ENCODE results near the gene NCR2. TPM values are rescaled to one million over a fixed set of nuclear protein-coding genes. Genes with fewer than 3 reads are reported as not detected.

Gene NCR2
- total and polyA plus RNA-seq, 9 donors = not detected

- 59 to 63% (median 60%) methylated on average over 3 of the region's 3 CpGs for WGBS, 3 donors
- H3K4me1 ChIP-seq (ENCODE audit: insufficient read depth) = no peaks in the 10 kb centered on the region
- no peaks in the 10 kb centered on the region for H3K36me3 ChIP-seq
- DNase-seq = no peak
- no peaks in the 10 kb centered on the region for H3K27me3 ChIP-seq
- intact Hi-C loops (cut with DNase I) = no loop called here
- TF ChIP-seq EP300 (IDR thresholded peaks at IDR 0.05) (no peak), POLR2A (IDR thresholded peaks at IDR 0.05) (no peak), CTCF (IDR thresholded peaks at IDR 0.05) (no peak)
- H3K4me3 ChIP-seq = no peak overlapping the region
- no peak overlapping the region for H3K27ac ChIP-seq
- no peaks in the 10 kb centered on the region for H3K9me3 ChIP-seq
These were observed 17.9 kb downstream of the NCR2 start for GRCh38 chr6:41353333-41353732.

DNA sequence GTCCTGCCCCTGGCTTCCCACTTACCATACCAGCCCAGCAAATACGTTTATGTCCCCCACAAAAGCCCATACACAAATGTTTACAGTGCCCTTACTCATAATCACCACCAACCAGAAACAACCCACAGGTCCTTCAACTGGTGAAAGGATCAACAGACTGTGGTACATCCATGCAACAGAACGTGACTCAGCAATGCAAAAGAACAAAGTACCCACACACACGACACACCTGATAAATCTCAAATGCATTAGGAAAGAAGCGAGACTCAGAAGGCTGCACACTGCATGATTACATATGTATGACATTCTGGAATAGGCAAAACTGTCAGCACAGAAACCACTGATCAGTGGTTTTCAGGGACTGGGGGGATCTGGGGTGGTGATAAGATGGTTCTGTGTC lies 20.5 kb downstream of the NCR2 start:
- intact Hi-C loops (cut with DNase I) = no loop called here
- Histone ChIP-seq H3K27me3 (no peaks in the 10 kb centered on the region), H3K4me3 (no peak overlapping the region), H3K4me1 (ENCODE audit: insufficient read depth) (no peaks in the 10 kb centered on the region), H3K36me3 (no peaks in the 10 kb centered on the region), H3K27ac (no peak overlapping the region), H3K9me3 (no peaks in the 10 kb centered on the region)
- TF ChIP-seq CTCF (IDR thresholded peaks at IDR 0.05) (no peak), POLR2A (IDR thresholded peaks at IDR 0.05) (no peak), EP300 (IDR thresholded peaks at IDR 0.05) (no peak)
- no peak for DNase-seq
- 61 to 81% (median 62%) methylated on average over 4 of the region's 4 CpGs for WGBS, 3 donors

GRCh38 chr6:41356825-41357224 lies 21.4 kb downstream of the NCR2 start:
- TF ChIP-seq POLR2A (IDR thresholded peaks at IDR 0.05) (no peak), EP300 (IDR thresholded peaks at IDR 0.05) (no peak), CTCF (IDR thresholded peaks at IDR 0.05) (no peak)
- Histone ChIP-seq H3K27me3 (no peaks in the 10 kb centered on the region), H3K36me3 (no peaks in the 10 kb centered on the region), H3K4me1 (ENCODE audit: insufficient read depth) (no peaks in the 10 kb centered on the region), H3K4me3 (no peak overlapping the region), H3K9me3 (no peaks in the 10 kb centered on the region), H3K27ac (no peak overlapping the region)
- intact Hi-C loops (cut with DNase I) = no loop called here
- DNase-seq = no peak
- 80 to 88% (median 82%) methylated on average over 3 of the region's 3 CpGs for WGBS, 3 donors

- intact Hi-C loops (cut with DNase I) = no loop called here
- no peak for DNase-seq
These were observed 23.1 kb downstream of the NCR2 start for GRCh38 chr6:41358503-41358902.

More at GRCh38 chr6:41358503-41358902, 23.1 kb downstream of the NCR2 start:
- TF ChIP-seq CTCF (IDR thresholded peaks at IDR 0.05) (no peak), POLR2A (IDR thresholded peaks at IDR 0.05) (no peak), EP300 (IDR thresholded peaks at IDR 0.05) (no peak)
- no peak overlapping the region for H3K4me3 ChIP-seq
- H3K9me3 ChIP-seq = no peaks in the 10 kb centered on the region
- no peak overlapping the region for H3K27ac ChIP-seq
- WGBS, 3 donors = 84 to 91% (median 86%) methylated on average over 7 of the region's 7 CpGs
- H3K36me3 ChIP-seq = no peaks in the 10 kb centered on the region
- H3K27me3 ChIP-seq = no peaks in the 10 kb centered on the region
- no peaks in the 10 kb centered on the region for H3K4me1 ChIP-seq (ENCODE audit: insufficient read depth)

Data from ovary (tissue), 9 donors.